GM19099 (cell line): ENCODE measurements around the gene CLCN5.

Experiments used
- POLR2A ChIP-seq: IDR thresholded peaks from 3 replicates; pipeline ENCODE4 v1.6.1; 2011; ENCODE audit warnings: low read depth; ENCODE audit not compliant: insufficient read length; ENCODE audit errors: extremely low read depth

CLCN5 gene

GRCh38 chrX:50114113-50114512, 191.7 kb downstream of the CLCN5 start:
- TF ChIP-seq POLR2A: no peak

GRCh38 chrX:50115973-50116372, 193.6 kb downstream of the CLCN5 start:
- no peak for TF ChIP-seq POLR2A

GRCh38 chrX:50117476-50117875, 195.1 kb downstream of the CLCN5 start:
- no peak for TF ChIP-seq POLR2A

- TF ChIP-seq POLR2A: no peak
Observed at GRCh38 chrX:50125480-50125879, 203.1 kb downstream of the CLCN5 start.

- no peak for TF ChIP-seq POLR2A
Observed at GRCh38 chrX:50147972-50148371, 225.6 kb downstream of the CLCN5 start.
